IMR-90 (cell line): ENCODE results near the gene APOF. TPM values are rescaled to one million over a fixed set of nuclear protein-coding genes. Genes with fewer than 3 reads are reported as not detected.

ENCODE experiments used
- ATAC-seq: fragments of 200-7000 bp; cut with Tn5 transposase; 2 replicates; pipeline ENCODE4 v1.9.1; 2020; ENCODE audit warnings: low read depth, mild to moderate bottlenecking, moderate library complexity
- BruUV-seq: library from RNA; stranded (reverse); fragments of 400-500 nt; replicated peaks from 2 replicates; lab custom pipeline; 2021; lab: Mats Ljungman, UMichigan
- CTCF ChIA-PET: fragments of 300-600 bp; formaldehyde crosslinking; extraction: SDS; loops from one replicate; lab custom pipeline; 2021; ENCODE audit warnings: antibody characterized with exemption; lab: Yijun Ruan, JAX
- POLR2A ChIA-PET: fragments of 300-600 bp; sonication (Branson Sonifier 250); formaldehyde crosslinking; loops from one replicate; lab custom pipeline; 2022; ENCODE audit warnings: antibody characterized with exemption; ENCODE audit not compliant: unreplicated experiment; lab: Charles Lee
- DNase-seq: peaks from one replicate; pipeline ENCODE4 v3.0.0; 2013
- H2AFZ ChIP-seq: replicated peaks from 2 replicates; pipeline ENCODE3; 2013; ENCODE audit warnings: low read length, mild to moderate bottlenecking; ENCODE audit not compliant: poor library complexity
- H2AK5ac ChIP-seq: 2 replicates; pipeline ENCODE4 v1.6.1; 2013; ENCODE audit warnings: low read depth, low read length, inconsistent platforms
- H2AK9ac ChIP-seq: replicated peaks from 2 replicates; pipeline ENCODE3; 2013; ENCODE audit warnings: mild to moderate bottlenecking, low read depth, low read length, moderate library complexity; ENCODE audit not compliant: poor library complexity
- H2BK120ac ChIP-seq: 2 replicates; pipeline ENCODE4 v1.6.1; 2013; ENCODE audit warnings: low read depth, low read length, inconsistent platforms
- H2BK15ac ChIP-seq: 3 replicates; pipeline ENCODE4 v1.6.1; 2013; ENCODE audit warnings: low read depth, low read length, inconsistent platforms
- H2BK20ac ChIP-seq: 2 replicates; pipeline ENCODE4 v1.6.1; 2013; ENCODE audit warnings: low read depth, mild to moderate bottlenecking, inconsistent platforms, low read length, moderate library complexity
- H2BK5ac ChIP-seq: 2 replicates; pipeline ENCODE4 v1.6.1; 2013; ENCODE audit warnings: mild to moderate bottlenecking, low read depth, low read length, inconsistent platforms; ENCODE audit not compliant: poor library complexity, severe bottlenecking
- H3K14ac ChIP-seq: replicated peaks from 2 replicates; pipeline ENCODE4 v1.6.1; 2013; ENCODE audit warnings: low read depth, low read length, inconsistent platforms
- H3K18ac ChIP-seq: 2 replicates; pipeline ENCODE4 v1.6.1; 2013; ENCODE audit warnings: low read depth, low read length, control low read depth
- H3K23ac ChIP-seq: 2 replicates; pipeline ENCODE4 v1.6.1; 2013; ENCODE audit warnings: low read depth, low read length, inconsistent platforms
- H3K27ac ChIP-seq: 2 replicates; pipeline ENCODE4 v1.5.1; 2013; ENCODE audit warnings: mild to moderate bottlenecking, control low read depth, low read length; ENCODE audit not compliant: insufficient read depth
- H3K27me3 ChIP-seq: 2 replicates; pipeline ENCODE4 v1.6.1; 2013; ENCODE audit warnings: low read length; ENCODE audit not compliant: control insufficient read depth, insufficient read depth
- H3K36me3 ChIP-seq: 2 replicates; pipeline ENCODE4 v1.6.1; 2013; ENCODE audit warnings: low read length, mixed read lengths; ENCODE audit not compliant: control insufficient read depth, insufficient read depth
- H3K4ac ChIP-seq: 2 replicates; pipeline ENCODE4 v1.6.1; 2013; ENCODE audit warnings: low read depth, low read length, inconsistent platforms
- H3K4me1 ChIP-seq: 2 replicates; pipeline ENCODE4 v1.6.1; 2013; ENCODE audit warnings: low read length, mixed read lengths; ENCODE audit not compliant: control insufficient read depth, insufficient read depth
- H3K4me2 ChIP-seq: 2 replicates; pipeline ENCODE4 v1.6.1; 2013; ENCODE audit warnings: low read depth, mild to moderate bottlenecking, control low read depth, low read length, moderate library complexity
- H3K4me3 ChIP-seq: 2 replicates; pipeline ENCODE4 v1.5.1; 2013; ENCODE audit warnings: low read depth, mild to moderate bottlenecking, control low read depth, low read length, moderate library complexity; ENCODE audit not compliant: insufficient read depth
- H3K56ac ChIP-seq: 2 replicates; pipeline ENCODE4 v1.6.1; 2013; ENCODE audit warnings: low read length, inconsistent platforms; ENCODE audit not compliant: insufficient read depth; ENCODE audit errors: extremely low read depth
- H3K79me1 ChIP-seq, 2 experiments: 2 replicates each; pipeline ENCODE4 v1.6.1; 2013; ENCODE audit warnings: low read length in 2 of 2, inconsistent platforms in 1 of 2, low read depth in 1 of 2
- H3K9ac ChIP-seq: 2 replicates; pipeline ENCODE4 v1.6.1; 2013; ENCODE audit warnings: low read depth, low read length, control low read depth
- H3K9me1 ChIP-seq: 2 replicates; pipeline ENCODE4 v1.6.1; 2013; ENCODE audit warnings: low read length, inconsistent platforms; ENCODE audit not compliant: insufficient read depth
- H3K9me3 ChIP-seq: 2 replicates; pipeline ENCODE4 v1.6.1; 2013; ENCODE audit warnings: low read length; ENCODE audit not compliant: control insufficient read depth, insufficient read depth
- H4K20me1 ChIP-seq: 2 replicates; pipeline ENCODE4 v1.6.1; 2013; ENCODE audit warnings: low read length, inconsistent platforms; ENCODE audit not compliant: insufficient read depth
- H4K5ac ChIP-seq: 2 replicates; pipeline ENCODE4 v1.6.1; 2013; ENCODE audit warnings: mild to moderate bottlenecking, low read depth, low read length, control low read depth
- H4K8ac ChIP-seq, 2 experiments: 2 replicates each; pipeline ENCODE4 v1.6.1; 2013; ENCODE audit warnings: low read depth in 2 of 2, low read length in 2 of 2, control low read depth in 1 of 2, inconsistent platforms in 1 of 2
- H4K91ac ChIP-seq: 2 replicates; pipeline ENCODE4 v1.6.1; 2013; ENCODE audit warnings: low read depth, low read length, inconsistent platforms; ENCODE audit not compliant: insufficient read depth
- BHLHE40 ChIP-seq: fragments of 150-350 bp; IDR thresholded peaks from 2 replicates; pipeline ENCODE4 v1.6.1; 2016; ENCODE audit warnings: mild to moderate bottlenecking, low read depth, low read length
- CEBPB ChIP-seq: IDR thresholded peaks from 2 replicates; pipeline ENCODE4 v1.6.1; 2012; ENCODE audit warnings: low read depth, low read length, improper control_type of control experiment
- CHD1 ChIP-seq: IDR thresholded peaks from 2 replicates; pipeline ENCODE4 v1.6.1; 2012; ENCODE audit warnings: low read depth, low read length, improper control_type of control experiment
- FOS ChIP-seq: fragments of 150-350 bp; IDR thresholded peaks from 2 replicates; pipeline ENCODE4 v1.6.1; 2016; ENCODE audit warnings: low read depth, low read length
- MAFK ChIP-seq: IDR thresholded peaks from 2 replicates; pipeline ENCODE4 v1.6.1; 2012; ENCODE audit warnings: low read depth, low read length, improper control_type of control experiment
- MAZ ChIP-seq: IDR thresholded peaks from 2 replicates; pipeline ENCODE4 v1.6.1; 2012; ENCODE audit warnings: low read depth, mild to moderate bottlenecking, low read length, improper control_type of control experiment, moderate library complexity, borderline replicate concordance
- MXI1 ChIP-seq: IDR thresholded peaks from 2 replicates; pipeline ENCODE4 v1.6.1; 2012; ENCODE audit warnings: low read depth, mild to moderate bottlenecking, low read length, moderate library complexity, borderline replicate concordance
- NFE2L2 ChIP-seq: fragments of 150-350 bp; IDR thresholded peaks from 2 replicates; pipeline ENCODE4 v1.6.1; 2016; ENCODE audit warnings: low read depth, mild to moderate bottlenecking, low read length
- POLR2A ChIP-seq: IDR thresholded peaks from 2 replicates; pipeline ENCODE4 v1.6.1; 2012; ENCODE audit warnings: mild to moderate bottlenecking, low read depth, low read length
- RAD21 ChIP-seq: IDR thresholded peaks from 2 replicates; pipeline ENCODE4 v1.6.1; 2012; ENCODE audit warnings: low read length, improper control_type of control experiment
- RCOR1 ChIP-seq: IDR thresholded peaks from 2 replicates; pipeline ENCODE4 v1.6.1; 2012; ENCODE audit warnings: mild to moderate bottlenecking, low read length, improper control_type of control experiment; ENCODE audit not compliant: insufficient replicate concordance
- RFX5 ChIP-seq: IDR thresholded peaks from 2 replicates; pipeline ENCODE4 v1.8.0; 2012; ENCODE audit warnings: low read depth, mild to moderate bottlenecking, low read length, moderate library complexity
- SMC3 ChIP-seq: fragments of 150-350 bp; IDR thresholded peaks from 2 replicates; pipeline ENCODE4 v1.6.1; 2016; ENCODE audit warnings: low read depth, mild to moderate bottlenecking, antibody characterized with exemption, low read length, moderate library complexity
- WGBS, 2 experiments: methylation state at CpG; one replicate each; pipeline versions ENCODE4 v1.1.5 to v1.1.7; 2013; ENCODE audit warnings: missing lambda C conversion rate in 2 of 2; ENCODE audit not compliant: insufficient read length in 1 of 2; ENCODE audit errors: extremely low coverage in 2 of 2; 5-methylcytosine and 5-hydroxymethylcytosine counted together
- dilution Hi-C: fragments of 300-500 bp; cut with HindIII; formaldehyde crosslinking; loops from one replicate; pipeline ENCODE4 v1.14.3; 2018; ENCODE audit warnings: low sequenced_read_pairs; ENCODE audit not compliant: unreplicated experiment
- in situ Hi-C: fragments of 300-500 bp; cut with MboI; formaldehyde crosslinking; loops from 3 replicates; pipeline ENCODE4 v1.14.3; 2019; ENCODE audit warnings: low sequenced_read_pairs, inconsistent platforms, mixed read lengths
- intact Hi-C: fragments of 100-400 bp; cut with micrococcal nuclease; formaldehyde crosslinking; loops from 2 replicates; pipeline ENCODE4 v1.10.0; 2022
- polyA plus RNA-seq, 3 experiments: library from polyadenylated mRNA; depleted of rRNA; stranded (reverse); fragments of >200 nt; gene quantifications; 2 replicates each; pipeline ENCODE4 v1.2.3, GENCODE V29; 2012; ENCODE audit warnings: low replicate concordance in 1 of 3
- total RNA-seq: library from RNA; depleted of rRNA; stranded (reverse); fragments of >200 nt; gene quantifications from 2 replicates; pipeline ENCODE4 v1.2.3, GENCODE V29; 2012
- TF ChIP-seq, protein P1 (sequence below): conservative IDR thresholded peaks from 2 replicates; pipeline ENCODE4 v1.5.1; 2012; ENCODE audit warnings: mild to moderate bottlenecking, low read depth, low read length, improper control_type of control experiment
- TF ChIP-seq, protein P2 (sequence below): fragments of 150-350 bp; IDR thresholded peaks from 2 replicates; pipeline ENCODE4 v1.6.1; 2017; ENCODE audit warnings: mild to moderate bottlenecking, antibody characterized with exemption, low read length, low read depth
- TF ChIP-seq, protein P3 (sequence below): fragments of 150-350 bp; IDR thresholded peaks from 2 replicates; pipeline ENCODE4 v1.6.1; 2016; ENCODE audit warnings: low read depth, mild to moderate bottlenecking, low read length, moderate library complexity, borderline replicate concordance

Gene APOF
- total and polyA plus RNA-seq, 2 of the 4 experiments (the other 2 are of a cell fraction): not detected

- H4K5ac ChIP-seq: no peak overlapping the region
These were observed 13.9 kb downstream of the APOF start for GRCh38 chr12:56348776-56349175.

More at GRCh38 chr12:56348776-56349175, 13.9 kb downstream of the APOF start:
- H3K23ac ChIP-seq: no peak overlapping the region
- DNase-seq: no peak
- H2BK20ac ChIP-seq: no peak overlapping the region
- WGBS, 2 experiments: no CpG with 5 or more reads among the region's 5 CpGs
- H3K4ac ChIP-seq: no peak overlapping the region
- intact Hi-C loops (no loop called here), dilution Hi-C loops (no loop called here), in situ Hi-C loops (no loop called here)
- H2AFZ ChIP-seq: no peak overlapping the region
- no peak overlapping the region for H3K56ac ChIP-seq
- H3K27ac ChIP-seq: no peak overlapping the region
- peaks cover 72% of the 10 kb centered on the region for H3K36me3 ChIP-seq
- H3K9me3 ChIP-seq: no peaks in the 10 kb centered on the region
- peaks cover 0 to 6% of the 10 kb centered on the region in 2 experiments; a peak in 1 of 4 replicates for H3K79me1 ChIP-seq
- POLR2A ChIA-PET: interaction anchor here (0.6 kb wide), 1 partner anchor 11 kb away, joined by 3 read pairs; no protein-coding TSS in a partner anchor
- no peak overlapping the region for H2AK9ac ChIP-seq
- H3K4me1 ChIP-seq: no peaks in the 10 kb centered on the region
- no peak overlapping the region for H3K14ac ChIP-seq
- TF ChIP-seq MAZ (no peak), CEBPB (no peak), FOS (no peak), NFE2L2 (no peak), BHLHE40 (no peak), POLR2A (no peak), CHD1 (no peak), MAFK (no peak), MXI1 (no peak), RAD21 (no peak), SMC3 (no peak), RCOR1 (no peak), RFX5 (no peak)
- TF ChIP-seq, protein P1, sequence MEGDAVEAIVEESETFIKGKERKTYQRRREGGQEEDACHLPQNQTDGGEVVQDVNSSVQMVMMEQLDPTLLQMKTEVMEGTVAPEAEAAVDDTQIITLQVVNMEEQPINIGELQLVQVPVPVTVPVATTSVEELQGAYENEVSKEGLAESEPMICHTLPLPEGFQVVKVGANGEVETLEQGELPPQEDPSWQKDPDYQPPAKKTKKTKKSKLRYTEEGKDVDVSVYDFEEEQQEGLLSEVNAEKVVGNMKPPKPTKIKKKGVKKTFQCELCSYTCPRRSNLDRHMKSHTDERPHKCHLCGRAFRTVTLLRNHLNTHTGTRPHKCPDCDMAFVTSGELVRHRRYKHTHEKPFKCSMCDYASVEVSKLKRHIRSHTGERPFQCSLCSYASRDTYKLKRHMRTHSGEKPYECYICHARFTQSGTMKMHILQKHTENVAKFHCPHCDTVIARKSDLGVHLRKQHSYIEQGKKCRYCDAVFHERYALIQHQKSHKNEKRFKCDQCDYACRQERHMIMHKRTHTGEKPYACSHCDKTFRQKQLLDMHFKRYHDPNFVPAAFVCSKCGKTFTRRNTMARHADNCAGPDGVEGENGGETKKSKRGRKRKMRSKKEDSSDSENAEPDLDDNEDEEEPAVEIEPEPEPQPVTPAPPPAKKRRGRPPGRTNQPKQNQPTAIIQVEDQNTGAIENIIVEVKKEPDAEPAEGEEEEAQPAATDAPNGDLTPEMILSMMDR: no peak
- TF ChIP-seq, protein P2, sequence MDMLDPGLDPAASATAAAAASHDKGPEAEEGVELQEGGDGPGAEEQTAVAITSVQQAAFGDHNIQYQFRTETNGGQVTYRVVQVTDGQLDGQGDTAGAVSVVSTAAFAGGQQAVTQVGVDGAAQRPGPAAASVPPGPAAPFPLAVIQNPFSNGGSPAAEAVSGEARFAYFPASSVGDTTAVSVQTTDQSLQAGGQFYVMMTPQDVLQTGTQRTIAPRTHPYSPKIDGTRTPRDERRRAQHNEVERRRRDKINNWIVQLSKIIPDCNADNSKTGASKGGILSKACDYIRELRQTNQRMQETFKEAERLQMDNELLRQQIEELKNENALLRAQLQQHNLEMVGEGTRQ: no peak
- TF ChIP-seq, protein P3, sequence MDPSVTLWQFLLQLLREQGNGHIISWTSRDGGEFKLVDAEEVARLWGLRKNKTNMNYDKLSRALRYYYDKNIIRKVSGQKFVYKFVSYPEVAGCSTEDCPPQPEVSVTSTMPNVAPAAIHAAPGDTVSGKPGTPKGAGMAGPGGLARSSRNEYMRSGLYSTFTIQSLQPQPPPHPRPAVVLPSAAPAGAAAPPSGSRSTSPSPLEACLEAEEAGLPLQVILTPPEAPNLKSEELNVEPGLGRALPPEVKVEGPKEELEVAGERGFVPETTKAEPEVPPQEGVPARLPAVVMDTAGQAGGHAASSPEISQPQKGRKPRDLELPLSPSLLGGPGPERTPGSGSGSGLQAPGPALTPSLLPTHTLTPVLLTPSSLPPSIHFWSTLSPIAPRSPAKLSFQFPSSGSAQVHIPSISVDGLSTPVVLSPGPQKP: no peak
- no TSS peak for BruUV-seq
- no peak overlapping the region for H3K4me3 ChIP-seq
- CTCF ChIA-PET: no interaction called here
- no peak overlapping the region for H4K91ac ChIP-seq
- no peak overlapping the region for H3K4me2 ChIP-seq
- no peaks in the 10 kb centered on the region for H3K9me1 ChIP-seq
- no peak overlapping the region for H4K8ac ChIP-seq
- H2BK5ac ChIP-seq: no peak overlapping the region
- no peak overlapping the region for H2BK120ac ChIP-seq
- H3K27me3 ChIP-seq: no peaks in the 10 kb centered on the region
- no peaks in the 10 kb centered on the region; the same call in 1 of the 2 replicates for H4K20me1 ChIP-seq
- H3K9ac ChIP-seq: no peak overlapping the region
- ATAC-seq: no peak
- H3K18ac ChIP-seq: no peak overlapping the region
- no peak overlapping the region for H2BK15ac ChIP-seq
- H2AK5ac ChIP-seq: no peak overlapping the region
